Transverse colon (tissue), 4 donors: ENCODE results near the gene LRRC49. TPM values are rescaled to one million over a fixed set of nuclear protein-coding genes. Genes with fewer than 3 reads are reported as not detected.
"Not testable (repeated sequence)": the region's sequence is repeated elsewhere in the genome, so short reads cannot be mapped to it uniquely, and the experiment has no call there.

ENCODE experiments used
- DNase-seq: peaks from one replicate; pipeline ENCODE4 v3.0.0-alpha.2; 2019
- H3K27ac ChIP-seq, 4 donors: fragments of 200-600 bp; sonication (generic); 2 replicates each; pipeline ENCODE4 v1.5.1; 2016 to 2018; ENCODE audit warnings: inconsistent platforms in 4 of 4
- H3K27me3 ChIP-seq: fragments of 200-600 bp; sonication (generic); 2 replicates; pipeline ENCODE4 v1.5.1; 2017; ENCODE audit warnings: inconsistent platforms
- H3K36me3 ChIP-seq, 4 donors: fragments of 200-600 bp; sonication (generic); 2 replicates each; pipeline ENCODE4 v1.5.1; 2017 to 2019; ENCODE audit warnings: inconsistent platforms in 4 of 4
- H3K4me1 ChIP-seq, 4 donors: fragments of 200-600 bp; sonication (generic); 2 replicates each; pipeline ENCODE4 v1.5.1; 2017 to 2020; ENCODE audit warnings: inconsistent platforms in 4 of 4
- H3K4me3 ChIP-seq, 4 donors: fragments of 200-600 bp; sonication (generic); 1 replicate in 1 of 4; 2 replicates in 3 of 4; pipeline versions ENCODE4 v1.5.1 to v1.6.1; 2017 to 2019; ENCODE audit warnings: inconsistent platforms in 4 of 4
- H3K9me3 ChIP-seq, 2 donors: fragments of 200-600 bp; sonication (generic); 2 replicates each; pipeline ENCODE4 v1.5.1; 2017 to 2019; ENCODE audit warnings: inconsistent platforms in 2 of 2
- EP300 ChIP-seq: sonication (generic); formaldehyde crosslinking; IDR thresholded peaks from one replicate; pipeline ENCODE4 v1.6.1; 2017; ENCODE audit warnings: antibody characterized with exemption, low read depth
- POLR2A ChIP-seq: fragments of 450-650 bp; IDR thresholded peaks from one replicate; pipeline ENCODE4 v1.6.1; 2016; ENCODE audit warnings: antibody characterized with exemption, mild to moderate bottlenecking, moderate library complexity
- POLR2AphosphoS5 ChIP-seq, 3 donors: sonication (generic); formaldehyde crosslinking; IDR thresholded peaks; one replicate each; pipeline ENCODE4 v1.6.1; 2016; ENCODE audit warnings: antibody characterized with exemption in 3 of 3
- WGBS, 2 donors: methylation state at CpG; one replicate each; pipeline ENCODE4 v1.1.5; 2018; ENCODE audit warnings: low coverage in 1 of 2; 5-methylcytosine and 5-hydroxymethylcytosine counted together
- in situ Hi-C, 4 donors: fragments of 200-750 bp; cut with MboI; loops; one replicate each; pipeline versions ENCODE4 v1.15.0 to v1.15.1; 2017; ENCODE audit warnings: low sequenced_read_pairs in 3 of 4, low pct_ligation_motif_present in 1 of 4, low pct_unique_long_range_greater_than_20kb in 1 of 4
- intact Hi-C: fragments of 100-400 bp; cut with DNase I; formaldehyde crosslinking; loops from one replicate; pipeline ENCODE4 v1.15.1; 2023; ENCODE audit warnings: low total_unique reads
- total RNA-seq, 4 donors: library from RNA; depleted of rRNA; stranded (reverse); fragments of >200 nt; gene quantifications; one replicate each; pipeline ENCODE4 v1.1.0, GENCODE V29; 2016
- TF ChIP-seq, protein P1 (sequence below), 5 experiments: fragments of 200-600 bp in 3 of 5; fragments of 450-650 bp in 2 of 5; sonication (generic) in 3 of 5; IDR thresholded peaks; 1 replicate in 2 of 5; 2 replicates in 3 of 5; pipeline ENCODE4 v1.5.1; 2016 to 2017; ENCODE audit warnings: antibody characterized with exemption in 5 of 5, inconsistent platforms in 3 of 5, mild to moderate bottlenecking in 2 of 5, moderate library complexity in 1 of 5

Gene LRRC49
- total RNA-seq, 4 donors from 2014 or later: 2.2 to 5.2 (median 4.8) TPM; not detected in 1

DNA sequence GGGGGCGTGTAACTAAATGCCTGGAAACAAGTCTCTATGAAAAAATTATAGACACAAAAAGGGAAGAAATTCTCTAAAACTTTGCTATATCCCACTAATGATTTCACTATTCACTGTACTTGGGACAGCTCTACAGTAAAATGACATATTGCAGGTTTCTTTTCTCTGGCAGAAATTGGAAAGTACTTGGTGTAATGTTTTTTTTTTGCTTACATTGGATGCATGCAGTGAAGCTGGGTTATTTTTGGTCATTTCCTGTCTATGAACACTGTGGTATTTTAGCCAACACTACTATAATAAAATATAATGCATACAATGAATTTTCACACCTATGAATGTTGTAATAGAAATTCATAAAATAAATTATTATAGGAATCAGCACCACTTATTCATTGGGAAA lies 109.7 kb downstream of the LRRC49 start:
- no peak for DNase-seq
- no peak for TF ChIP-seq EP300
- TF ChIP-seq POLR2A: no peak
- TF ChIP-seq, protein P1, sequence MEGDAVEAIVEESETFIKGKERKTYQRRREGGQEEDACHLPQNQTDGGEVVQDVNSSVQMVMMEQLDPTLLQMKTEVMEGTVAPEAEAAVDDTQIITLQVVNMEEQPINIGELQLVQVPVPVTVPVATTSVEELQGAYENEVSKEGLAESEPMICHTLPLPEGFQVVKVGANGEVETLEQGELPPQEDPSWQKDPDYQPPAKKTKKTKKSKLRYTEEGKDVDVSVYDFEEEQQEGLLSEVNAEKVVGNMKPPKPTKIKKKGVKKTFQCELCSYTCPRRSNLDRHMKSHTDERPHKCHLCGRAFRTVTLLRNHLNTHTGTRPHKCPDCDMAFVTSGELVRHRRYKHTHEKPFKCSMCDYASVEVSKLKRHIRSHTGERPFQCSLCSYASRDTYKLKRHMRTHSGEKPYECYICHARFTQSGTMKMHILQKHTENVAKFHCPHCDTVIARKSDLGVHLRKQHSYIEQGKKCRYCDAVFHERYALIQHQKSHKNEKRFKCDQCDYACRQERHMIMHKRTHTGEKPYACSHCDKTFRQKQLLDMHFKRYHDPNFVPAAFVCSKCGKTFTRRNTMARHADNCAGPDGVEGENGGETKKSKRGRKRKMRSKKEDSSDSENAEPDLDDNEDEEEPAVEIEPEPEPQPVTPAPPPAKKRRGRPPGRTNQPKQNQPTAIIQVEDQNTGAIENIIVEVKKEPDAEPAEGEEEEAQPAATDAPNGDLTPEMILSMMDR (IDR thresholded peaks at IDR 0.05): no peak
- TF ChIP-seq POLR2AphosphoS5 (IDR thresholded peaks at IDR 0.05): no peak
- H3K9me3 ChIP-seq: peaks cover 6 to 8% of the 10 kb centered on the region in 2 donors
- no peak overlapping the region for H3K4me3 ChIP-seq
- no peak overlapping the region for H3K27ac ChIP-seq
- H3K4me1 ChIP-seq: no peaks in the 10 kb centered on the region
- in situ Hi-C loops (loop anchor here in 3 of 4 donors (25.0 kb wide), 1 partner anchor 435 kb away; no protein-coding TSS in a partner anchor), intact Hi-C loops (no loop called here)
- no peaks in the 10 kb centered on the region for H3K36me3 ChIP-seq
- no peaks in the 10 kb centered on the region for H3K27me3 ChIP-seq
- WGBS, 2 donors: 73 to 100% methylated on average over 1 of the region's 1 CpG

DNA sequence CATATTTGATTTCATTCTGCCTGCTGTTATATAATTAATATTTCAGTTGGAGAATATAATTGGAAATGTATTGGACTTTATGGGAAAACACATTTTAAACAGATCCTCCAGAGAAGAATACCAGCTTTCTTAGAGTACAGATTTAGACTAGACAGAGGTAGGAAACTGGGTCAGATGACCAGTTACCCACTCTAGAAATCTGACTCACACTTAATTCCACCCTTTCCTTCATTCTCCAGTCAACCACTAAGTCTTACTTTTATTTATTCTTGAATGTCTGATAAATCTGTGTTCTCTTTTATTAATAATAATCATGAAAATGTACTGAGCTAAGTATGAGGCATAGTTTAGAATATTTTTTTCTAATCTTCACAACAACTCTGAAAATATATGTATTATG lies 110.7 kb downstream of the LRRC49 start:
- no peaks in the 10 kb centered on the region for H3K27me3 ChIP-seq
- in situ Hi-C loops (loop anchor here in 3 of 4 donors (25.0 kb wide), 1 partner anchor 434 kb away; no protein-coding TSS in a partner anchor), intact Hi-C loops (no loop called here)
- no peak overlapping the region for H3K27ac ChIP-seq
- no peaks in the 10 kb centered on the region for H3K36me3 ChIP-seq
- no peak for DNase-seq
- TF ChIP-seq POLR2AphosphoS5 (IDR thresholded peaks at IDR 0.05) (no peak), POLR2A (no peak), EP300 (no peak)
- TF ChIP-seq, protein P1 (IDR thresholded peaks at IDR 0.05): no peak
- H3K4me1 ChIP-seq: no peaks in the 10 kb centered on the region
- no peak overlapping the region for H3K4me3 ChIP-seq
- peaks cover 4 to 8% of the 10 kb centered on the region in 2 donors for H3K9me3 ChIP-seq

DNA sequence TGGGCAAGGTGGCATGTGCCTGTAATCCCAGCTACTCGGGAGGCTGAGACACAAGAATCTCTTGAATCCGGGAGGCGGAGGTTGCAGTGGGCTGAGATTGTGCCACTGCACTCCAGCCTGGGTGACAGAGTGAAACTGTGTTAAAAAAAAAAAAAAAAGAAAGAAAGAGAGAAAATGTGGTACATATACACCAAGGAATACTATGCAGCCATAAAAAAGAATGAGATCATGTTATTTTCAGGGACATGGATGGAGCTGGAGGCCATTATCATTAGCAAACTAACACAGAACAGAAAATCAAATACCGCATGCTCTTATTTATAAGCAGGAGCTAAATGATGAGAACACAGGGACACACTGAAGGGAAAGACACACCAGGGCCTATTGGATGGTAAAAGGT lies 111.9 kb downstream of the LRRC49 start:
- DNase-seq, H3K4me1 ChIP-seq, H3K4me3 ChIP-seq, H3K9me3 ChIP-seq, H3K27ac ChIP-seq, H3K36me3 ChIP-seq, H3K27me3 ChIP-seq, intact Hi-C loops: not testable (repeated sequence)
- in situ Hi-C loops: loop anchor here in 3 of 4 donors (25.0 kb wide), 1 partner anchor 433 kb away; no protein-coding TSS in a partner anchor
- WGBS, 2 donors: 94 to 96% methylated on average over 4 of the region's 4 CpGs

DNA sequence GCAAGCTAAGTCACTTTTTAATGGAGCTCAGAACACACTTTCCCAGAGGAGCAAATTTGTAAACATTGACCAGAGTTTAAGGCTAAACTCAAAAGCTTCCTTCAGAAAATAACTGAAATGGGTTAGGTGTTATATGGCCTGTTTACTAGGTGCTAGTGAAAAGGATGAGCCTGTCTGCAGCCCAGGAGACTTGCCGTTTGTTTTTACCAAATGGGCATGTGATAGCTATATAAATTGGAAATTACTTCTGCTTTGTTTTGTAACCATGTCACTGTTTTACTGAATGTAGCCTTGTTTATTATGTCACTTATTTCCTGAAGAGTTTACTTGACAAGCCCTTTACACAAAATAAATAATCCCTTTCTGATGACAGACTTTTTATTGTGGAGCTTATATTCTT lies 113.3 kb downstream of the LRRC49 start:
- 59 to 70% methylated on average over 1 of the region's 1 CpG for WGBS, 2 donors
- Histone ChIP-seq H3K36me3 (no peaks in the 10 kb centered on the region), H3K27ac (no peak overlapping the region), H3K4me1 (no peaks in the 10 kb centered on the region), H3K27me3 (no peaks in the 10 kb centered on the region), H3K4me3 (no peak overlapping the region), H3K9me3 (no peaks in the 10 kb centered on the region)
- in situ Hi-C loops (loop anchor here in 3 of 4 donors (25.0 kb wide), 1 partner anchor 431 kb away; no protein-coding TSS in a partner anchor), intact Hi-C loops (no loop called here)
- DNase-seq: no peak
- TF ChIP-seq POLR2A (no peak), EP300 (no peak), POLR2AphosphoS5 (IDR thresholded peaks at IDR 0.05) (no peak)
- TF ChIP-seq, protein P1 (IDR thresholded peaks at IDR 0.05): no peak

DNA sequence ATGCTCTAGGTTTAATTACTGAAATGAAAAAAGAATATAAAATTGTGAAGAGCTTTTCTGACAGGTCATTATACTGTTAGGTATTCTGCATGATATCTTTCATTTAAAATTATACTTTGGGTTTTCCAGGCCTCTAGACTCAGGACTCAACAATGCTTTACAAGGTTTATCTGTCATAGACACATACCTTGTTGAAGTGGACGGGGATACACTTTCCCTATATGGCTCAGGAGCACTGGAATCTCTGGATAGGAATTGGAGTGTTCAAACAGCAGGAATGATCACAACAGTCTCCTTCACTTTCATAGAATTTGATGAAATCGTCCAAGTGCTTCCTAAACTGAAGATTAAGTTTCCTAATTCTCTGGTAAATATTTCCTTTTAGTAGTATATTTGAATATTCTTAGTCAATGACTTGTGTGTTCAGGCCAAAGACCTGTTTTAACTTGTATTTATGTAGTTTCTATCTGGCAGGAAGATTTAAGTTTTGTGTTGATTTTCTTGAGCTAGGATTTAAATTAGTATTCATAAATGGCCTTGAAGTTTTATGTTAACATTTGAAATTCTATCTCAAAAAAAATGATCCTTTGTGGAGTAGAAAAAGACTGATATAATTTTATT lies 115.7 kb downstream of the LRRC49 start:
- H3K36me3 ChIP-seq: no peaks in the 10 kb centered on the region
- no peak for DNase-seq
- intact Hi-C loops (no loop called here), in situ Hi-C loops (loop anchor here in 3 of 4 donors (25.0 kb wide), 1 partner anchor 429 kb away; no protein-coding TSS in a partner anchor)
- no peak overlapping the region for H3K4me3 ChIP-seq
- no peaks in the 10 kb centered on the region for H3K9me3 ChIP-seq
- no peak overlapping the region for H3K27ac ChIP-seq
- WGBS, 2 donors: 42 to 46% methylated on average over 2 of the region's 2 CpGs
- TF ChIP-seq POLR2AphosphoS5 (IDR thresholded peaks at IDR 0.05) (no peak), POLR2A (no peak), EP300 (no peak)
- TF ChIP-seq, protein P1 (IDR thresholded peaks at IDR 0.05): no peak
- no peaks in the 10 kb centered on the region for H3K4me1 ChIP-seq
- no peaks in the 10 kb centered on the region for H3K27me3 ChIP-seq
